HepG2 (cell line): ENCODE results near the gene PRKAR1A. TPM values are rescaled to one million over a fixed set of nuclear protein-coding genes. Genes with fewer than 3 reads are reported as not detected.
A peak's percentile ranks its signal among the peaks of the same experiment; 100 is the strongest.

Experiments used
- ARID2 ChIP-seq: sonication (generic); formaldehyde crosslinking; IDR thresholded peaks from 2 replicates; pipeline ENCODE4 v1.8.1; 2022; ENCODE audit warnings: mild to moderate bottlenecking, missing genetic modification reagents, borderline replicate concordance
- CREB1 ChIP-seq, 2 experiments: fragments of 450-650 bp in 1 of 2; IDR thresholded peaks; 2 replicates each; pipeline ENCODE4 v1.6.1; 2016 to 2017; ENCODE audit warnings: control low read depth in 1 of 2, mild to moderate bottlenecking in 1 of 2, missing compliant biosample characterization in 1 of 2, missing genetic modification characterization in 1 of 2
- GATA4 ChIP-seq: sonication (generic); IDR thresholded peaks from 2 replicates; pipeline ENCODE4 v1.6.1; 2016; ENCODE audit warnings: antibody characterized with exemption, low read depth, borderline replicate concordance
- GATAD2A ChIP-seq: IDR thresholded peaks from 2 replicates; pipeline ENCODE4 v1.6.1; 2016
- HOXA3 ChIP-seq: sonication (generic); formaldehyde crosslinking; IDR thresholded peaks from 2 replicates; pipeline ENCODE4 v1.5.0; 2020; ENCODE audit warnings: missing genetic modification reagents
- MAFF ChIP-seq: IDR thresholded peaks from 2 replicates; pipeline ENCODE4 v1.6.1; 2011; ENCODE audit warnings: low read depth, low read length, improper control_type of control experiment
- MATR3 ChIP-seq: sonication (generic); formaldehyde crosslinking; IDR thresholded peaks from 2 replicates; pipeline ENCODE4 v1.4.0; 2020; ENCODE audit warnings: missing genetic modification reagents
- MEF2D ChIP-seq: sonication (generic); formaldehyde crosslinking; IDR thresholded peaks from 2 replicates; pipeline ENCODE4 v1.5.1; 2020; ENCODE audit warnings: mild to moderate bottlenecking, missing genetic modification reagents
- MIER3 ChIP-seq: IDR thresholded peaks from 2 replicates; pipeline ENCODE4 v1.6.1; 2016; ENCODE audit warnings: missing compliant biosample characterization, borderline replicate concordance
- NFE2 ChIP-seq: sonication (generic); formaldehyde crosslinking; IDR thresholded peaks from 2 replicates; pipeline ENCODE4 v1.4.0; 2020; ENCODE audit warnings: missing genetic modification reagents
- NFIC ChIP-seq: IDR thresholded peaks from 2 replicates; pipeline ENCODE4 v1.6.1; 2012; ENCODE audit warnings: mild to moderate bottlenecking, low read length, inconsistent platforms
- PAWR ChIP-seq: sonication (generic); formaldehyde crosslinking; IDR thresholded peaks from 2 replicates; pipeline ENCODE4 v1.4.0; 2020; ENCODE audit warnings: missing genetic modification reagents, mild to moderate bottlenecking, borderline replicate concordance
- PRDM15 ChIP-seq: sonication (generic); formaldehyde crosslinking; IDR thresholded peaks from 2 replicates; pipeline ENCODE4 v1.4.0; 2020; ENCODE audit warnings: missing genetic modification reagents
- SALL2 ChIP-seq: sonication (generic); formaldehyde crosslinking; IDR thresholded peaks from 2 replicates; pipeline ENCODE4 v1.8.1; 2023; ENCODE audit warnings: mild to moderate bottlenecking, missing genetic modification reagents, inconsistent platforms
- ZMYM3 ChIP-seq: sonication (generic); formaldehyde crosslinking; IDR thresholded peaks from 2 replicates; pipeline ENCODE4 v1.5.1; 2020; ENCODE audit warnings: mild to moderate bottlenecking, missing genetic modification reagents
- ZNF232 ChIP-seq: sonication (generic); formaldehyde crosslinking; IDR thresholded peaks from 2 replicates; pipeline ENCODE4 v1.4.0; 2020; ENCODE audit warnings: missing genetic modification reagents, borderline replicate concordance
- ZNF30 ChIP-seq: sonication (generic); formaldehyde crosslinking; IDR thresholded peaks from 2 replicates; pipeline ENCODE4 v1.5.0; 2020; ENCODE audit warnings: mild to moderate bottlenecking, missing genetic modification reagents
- ZNF317 ChIP-seq: sonication (generic); formaldehyde crosslinking; IDR thresholded peaks from 2 replicates; pipeline ENCODE4 v1.5.0; 2020; ENCODE audit warnings: mild to moderate bottlenecking, missing genetic modification reagents
- ZNF552 ChIP-seq: sonication (generic); formaldehyde crosslinking; IDR thresholded peaks from 2 replicates; pipeline ENCODE4 v1.9.0; 2022; ENCODE audit warnings: missing genetic modification reagents, mild to moderate bottlenecking, borderline replicate concordance
- ZNF556 ChIP-seq: sonication (generic); formaldehyde crosslinking; IDR thresholded peaks from 2 replicates; pipeline ENCODE4 v1.4.0; 2020; ENCODE audit warnings: mild to moderate bottlenecking, missing genetic modification reagents, borderline replicate concordance
- ZNF563 ChIP-seq: sonication (generic); formaldehyde crosslinking; IDR thresholded peaks from 2 replicates; pipeline ENCODE4 v1.8.0; 2022; ENCODE audit warnings: mild to moderate bottlenecking, moderate library complexity, missing genetic modification reagents
- ZNF615 ChIP-seq: sonication (generic); formaldehyde crosslinking; IDR thresholded peaks from 2 replicates; pipeline ENCODE4 v1.5.0; 2020; ENCODE audit warnings: mild to moderate bottlenecking, missing genetic modification reagents, borderline replicate concordance
- ZNF670 ChIP-seq: sonication (generic); formaldehyde crosslinking; IDR thresholded peaks from 2 replicates; pipeline ENCODE4 v1.8.0; 2022; ENCODE audit warnings: mild to moderate bottlenecking, missing genetic modification reagents, borderline replicate concordance
- polyA plus RNA-seq, 8 experiments: library from polyadenylated mRNA; depleted of rRNA in 3 of 8; stranded (reverse) in 7 of 8; unstranded in 1 of 8; fragments of >200 nt; fragmentation: Illumina TruSeq in 4 of 8; extraction: Trizol in 4 of 8; gene quantifications; 2 replicates each; pipeline versions ENCODE4 v1.2.1 to v1.2.3, GENCODE V29; 2011 to 2016; ENCODE audit warnings: low read depth in 4 of 8, missing spikeins in 1 of 8, mixed read lengths in 1 of 8; ENCODE audit not compliant: insufficient read depth in 1 of 8
- total RNA-seq, 5 experiments: library from RNA; depleted of rRNA; stranded (reverse); fragments of >200 nt; fragmentation: Illumina TruSeq; extraction: Trizol; gene quantifications; 2 replicates each; pipeline ENCODE4 v1.2.3, GENCODE V29; 2016; ENCODE audit warnings: low read depth in 1 of 5
- TF ChIP-seq, protein P1 (sequence below): fragments of 450-650 bp; IDR thresholded peaks from 2 replicates; pipeline ENCODE4 v1.6.1; 2017
- TF ChIP-seq, protein P2 (sequence below), 2 experiments: sonication (generic) in 1 of 2; formaldehyde crosslinking in 1 of 2; IDR thresholded peaks; 2 replicates each; pipeline versions ENCODE4 v1.5.1 to v1.6.1; 2011 to 2020; ENCODE audit warnings: borderline replicate concordance in 1 of 2, low read depth in 1 of 2, low read length in 1 of 2, mild to moderate bottlenecking in 1 of 2, missing genetic modification reagents in 1 of 2, moderate library complexity in 1 of 2

Gene PRKAR1A
- total and polyA plus RNA-seq, 2 of the 13 experiments (the other 11 are each of a cell fraction or from before 2014, with no cell fraction given) = 265 to 266 TPM

DNA sequence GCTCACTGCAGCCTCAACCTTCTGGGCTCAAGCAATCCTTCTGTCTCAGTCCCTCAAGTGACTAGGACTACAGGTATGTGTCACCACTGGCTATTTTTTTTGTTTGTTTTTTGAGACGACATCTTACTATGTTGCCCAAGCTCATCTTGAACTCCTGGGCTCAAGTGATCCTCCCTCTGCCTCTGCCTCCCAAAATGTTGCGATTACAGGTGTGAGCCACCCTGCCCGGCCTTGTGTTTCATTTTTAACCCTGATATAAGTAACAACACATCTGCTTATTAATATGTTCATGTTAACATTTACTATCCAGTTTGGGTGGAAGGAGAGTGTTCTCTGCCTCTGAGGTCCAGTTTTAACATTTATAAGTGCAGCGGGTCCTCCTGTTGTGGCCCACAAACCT lies 85.8 kb downstream of the PRKAR1A start (continued):
- no peak for TF ChIP-seq ZNF317 (CRISPR knock-in tag)
- no peak for TF ChIP-seq ZNF552 (CRISPR knock-in tag)
- TF ChIP-seq, protein P1, sequence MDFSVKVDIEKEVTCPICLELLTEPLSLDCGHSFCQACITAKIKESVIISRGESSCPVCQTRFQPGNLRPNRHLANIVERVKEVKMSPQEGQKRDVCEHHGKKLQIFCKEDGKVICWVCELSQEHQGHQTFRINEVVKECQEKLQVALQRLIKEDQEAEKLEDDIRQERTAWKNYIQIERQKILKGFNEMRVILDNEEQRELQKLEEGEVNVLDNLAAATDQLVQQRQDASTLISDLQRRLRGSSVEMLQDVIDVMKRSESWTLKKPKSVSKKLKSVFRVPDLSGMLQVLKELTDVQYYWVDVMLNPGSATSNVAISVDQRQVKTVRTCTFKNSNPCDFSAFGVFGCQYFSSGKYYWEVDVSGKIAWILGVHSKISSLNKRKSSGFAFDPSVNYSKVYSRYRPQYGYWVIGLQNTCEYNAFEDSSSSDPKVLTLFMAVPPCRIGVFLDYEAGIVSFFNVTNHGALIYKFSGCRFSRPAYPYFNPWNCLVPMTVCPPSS = no peak
- TF ChIP-seq PRDM15 = no peak
- TF ChIP-seq, protein P2, sequence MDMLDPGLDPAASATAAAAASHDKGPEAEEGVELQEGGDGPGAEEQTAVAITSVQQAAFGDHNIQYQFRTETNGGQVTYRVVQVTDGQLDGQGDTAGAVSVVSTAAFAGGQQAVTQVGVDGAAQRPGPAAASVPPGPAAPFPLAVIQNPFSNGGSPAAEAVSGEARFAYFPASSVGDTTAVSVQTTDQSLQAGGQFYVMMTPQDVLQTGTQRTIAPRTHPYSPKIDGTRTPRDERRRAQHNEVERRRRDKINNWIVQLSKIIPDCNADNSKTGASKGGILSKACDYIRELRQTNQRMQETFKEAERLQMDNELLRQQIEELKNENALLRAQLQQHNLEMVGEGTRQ (IDR thresholded peaks at IDR 0.05; ENCODE audit: low read depth, low read length) = no peak
- TF ChIP-seq, protein P2 (CRISPR knock-in tag; IDR thresholded peaks at IDR 0.05; ENCODE audit: borderline replicate concordance) = no peak
- TF ChIP-seq NFE2 (CRISPR knock-in tag) = no peak
- TF ChIP-seq PAWR (CRISPR knock-in tag) = no peak
- peak; percentile 51; the same call in 1 of the 2 replicates for TF ChIP-seq ZMYM3 (CRISPR knock-in tag)
- peak; percentile 16; the same call in 1 of the 2 replicates for TF ChIP-seq ARID2 (CRISPR knock-in tag)
- no peak for TF ChIP-seq ZNF670 (CRISPR knock-in tag)
- no peak for TF ChIP-seq ZNF232 (CRISPR knock-in tag)
- no peak for TF ChIP-seq MEF2D (CRISPR knock-in tag)
- TF ChIP-seq HOXA3 = no peak
- TF ChIP-seq MIER3 (CRISPR knock-in tag) = no peak
- TF ChIP-seq GATAD2A = no peak
- no peak for TF ChIP-seq SALL2 (CRISPR knock-in tag)
- no peak for TF ChIP-seq GATA4
- TF ChIP-seq NFIC = no peak
- TF ChIP-seq ZNF615 (CRISPR knock-in tag) = no peak
- TF ChIP-seq ZNF563 = no peak
- no peak for TF ChIP-seq MAFF
- no peak for TF ChIP-seq ZNF30 (CRISPR knock-in tag)
- TF ChIP-seq CREB1 (IDR thresholded peaks at IDR 0.05) = no peak
- no peak for TF ChIP-seq CREB1 (CRISPR knock-in tag; IDR thresholded peaks at IDR 0.05)
- TF ChIP-seq ZNF556 (CRISPR knock-in tag) = 0 out of 2 replicates have a peak, but pooled peaks have one; percentile 27
- no peak for TF ChIP-seq MATR3 (CRISPR knock-in tag)
